OCI-LY7 (cell line): ENCODE results near the gene NFATC4.

Experiments
- EZH2phosphoT487 ChIP-seq: fragments of 200-600 bp; sonication (generic); IDR thresholded peaks from 2 replicates; pipeline ENCODE4 v1.6.1; 2018; ENCODE audit warnings: low read depth, borderline replicate concordance, mild to moderate bottlenecking, mixed run types, antibody characterized with exemption, low read length, moderate library complexity, mixed read lengths
- TF ChIP-seq, protein P1 (sequence below): fragments of 200-600 bp; sonication (generic); conservative IDR thresholded peaks from 2 replicates; pipeline ENCODE4 v1.5.1; 2014; ENCODE audit warnings: mild to moderate bottlenecking, antibody characterized with exemption, low read length, moderate library complexity, mixed read lengths

DNA sequence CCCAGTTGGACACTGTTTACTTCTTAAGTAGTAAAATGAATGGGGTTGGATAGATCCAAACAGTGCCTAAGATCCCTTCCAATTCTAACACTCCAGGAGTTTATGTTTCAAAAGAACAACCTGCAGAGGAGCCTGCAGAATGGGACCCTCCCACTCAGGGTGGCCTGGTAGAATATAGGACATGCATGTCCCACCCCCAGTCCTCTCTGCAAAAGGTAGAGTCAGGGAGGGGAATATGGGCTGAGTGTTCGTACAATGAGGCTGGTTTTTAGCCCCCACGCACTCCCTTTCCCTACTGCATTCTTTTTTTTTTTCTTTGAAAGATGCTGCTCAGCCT, 19.0 kb downstream of the NFATC4 start:
- TF ChIP-seq, protein P1, sequence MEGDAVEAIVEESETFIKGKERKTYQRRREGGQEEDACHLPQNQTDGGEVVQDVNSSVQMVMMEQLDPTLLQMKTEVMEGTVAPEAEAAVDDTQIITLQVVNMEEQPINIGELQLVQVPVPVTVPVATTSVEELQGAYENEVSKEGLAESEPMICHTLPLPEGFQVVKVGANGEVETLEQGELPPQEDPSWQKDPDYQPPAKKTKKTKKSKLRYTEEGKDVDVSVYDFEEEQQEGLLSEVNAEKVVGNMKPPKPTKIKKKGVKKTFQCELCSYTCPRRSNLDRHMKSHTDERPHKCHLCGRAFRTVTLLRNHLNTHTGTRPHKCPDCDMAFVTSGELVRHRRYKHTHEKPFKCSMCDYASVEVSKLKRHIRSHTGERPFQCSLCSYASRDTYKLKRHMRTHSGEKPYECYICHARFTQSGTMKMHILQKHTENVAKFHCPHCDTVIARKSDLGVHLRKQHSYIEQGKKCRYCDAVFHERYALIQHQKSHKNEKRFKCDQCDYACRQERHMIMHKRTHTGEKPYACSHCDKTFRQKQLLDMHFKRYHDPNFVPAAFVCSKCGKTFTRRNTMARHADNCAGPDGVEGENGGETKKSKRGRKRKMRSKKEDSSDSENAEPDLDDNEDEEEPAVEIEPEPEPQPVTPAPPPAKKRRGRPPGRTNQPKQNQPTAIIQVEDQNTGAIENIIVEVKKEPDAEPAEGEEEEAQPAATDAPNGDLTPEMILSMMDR, result no peak
- TF ChIP-seq EZH2phosphoT487, result no peak
